Hematopoietic multipotent progenitor cell treated with erythropoietin and hydrocortisone succinate and interleukin-3 and kit ligand, for 8 days (in vitro differentiated cells): ENCODE data around the gene CAST.
A peak's percentile ranks its signal among the peaks of the same experiment; 100 is the strongest.

Experiments used
- DNase-seq: peaks from one replicate; pipeline ENCODE4 v3.0.0-alpha.2; 2015

Gene CAST

DNA sequence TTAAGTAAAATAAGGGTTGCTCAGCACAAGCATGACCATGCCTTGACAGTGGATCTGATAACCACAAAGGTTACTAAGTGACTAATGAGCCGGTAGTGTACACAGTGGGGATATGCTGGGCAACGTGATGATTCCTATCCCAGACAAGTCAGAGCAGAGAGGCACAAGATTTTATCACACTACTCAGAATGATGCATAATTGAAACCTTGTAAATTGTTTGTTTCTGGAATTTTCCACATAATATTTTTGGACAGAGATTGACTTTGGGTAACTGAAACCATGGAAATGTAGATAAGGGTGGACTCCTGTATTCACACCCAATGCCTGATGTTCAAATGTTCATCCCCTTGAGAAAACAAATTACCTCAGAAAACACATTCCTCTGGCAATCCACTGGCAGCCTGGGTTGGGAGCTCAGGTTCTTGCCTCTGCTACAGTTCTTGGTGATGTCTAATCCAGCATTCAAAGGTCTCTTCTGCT, 161.8 kb downstream of the CAST start:
- peak; percentile 16 for DNase-seq
